HuH-7 (cell line): ENCODE results near the gene TFAP2D.

Source experiments
- DNase-seq: peaks from one replicate; pipeline ENCODE4 v3.0.0; 2011; ENCODE audit warnings: low spot score

Gene TFAP2D

DNA sequence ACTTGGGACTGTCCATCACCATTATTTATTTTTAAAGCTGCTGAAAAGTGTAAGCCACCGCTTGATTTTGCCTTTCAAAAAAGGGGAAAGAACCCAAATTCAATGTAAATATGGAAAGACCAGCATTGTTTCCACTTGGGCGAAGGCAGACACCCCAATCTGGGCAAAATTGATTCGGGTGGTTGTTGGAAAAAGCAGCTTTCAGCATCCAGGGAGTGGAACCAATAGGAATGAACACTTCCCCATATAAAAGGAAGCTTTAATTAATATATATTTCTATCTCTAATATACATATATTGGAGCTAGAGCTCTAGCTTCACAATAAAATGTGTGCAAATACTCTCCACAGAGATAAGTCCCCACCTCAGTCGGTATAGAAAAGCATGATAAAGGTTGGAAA, at the start of gene TFAP2D:
TFAP2D (plus strand) TSS at position 301 of the 400 bp plus-strand sequence. CDS start 530 bp downstream, outside the sequence.
- no peak for DNase-seq

DNA sequence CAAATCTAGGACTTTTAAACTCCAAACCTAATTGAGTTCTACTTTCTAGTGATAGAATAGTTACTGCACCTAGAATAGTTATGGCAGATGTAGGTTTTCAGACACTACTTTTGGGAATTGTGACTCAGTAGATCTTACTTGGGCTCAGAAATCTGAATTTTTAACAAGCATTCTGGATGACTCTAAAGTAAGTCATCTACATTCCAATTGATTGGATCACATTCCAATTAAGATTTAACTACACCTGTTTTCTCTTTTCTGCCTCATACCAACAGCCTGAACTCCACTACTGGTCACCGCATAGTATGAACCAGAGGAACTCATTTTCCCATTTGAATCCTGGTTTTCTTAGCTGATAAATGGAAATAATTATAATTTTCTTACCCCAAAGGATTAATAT, 49.5 kb upstream of the TFAP2D start:
- no peak for DNase-seq

DNA sequence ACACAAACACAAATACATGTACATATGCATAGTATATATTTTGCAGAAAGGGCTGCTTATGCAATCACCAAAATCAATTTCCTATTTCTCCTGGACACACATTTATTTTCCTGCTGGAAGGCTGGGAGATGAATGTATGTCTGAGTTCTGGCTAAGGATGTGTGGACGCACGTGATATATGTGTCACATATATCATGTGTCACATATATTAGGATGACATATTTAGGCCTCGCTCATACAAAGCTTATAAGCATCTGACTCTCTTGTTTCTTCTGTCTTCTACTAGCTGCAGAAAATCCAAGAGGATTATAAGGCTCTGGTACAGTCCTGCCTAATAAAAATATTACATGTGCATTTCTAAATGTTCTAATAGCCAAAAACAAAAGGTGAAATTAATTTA, 47.2 kb upstream of the TFAP2D start:
- DNase-seq = no peak

DNA sequence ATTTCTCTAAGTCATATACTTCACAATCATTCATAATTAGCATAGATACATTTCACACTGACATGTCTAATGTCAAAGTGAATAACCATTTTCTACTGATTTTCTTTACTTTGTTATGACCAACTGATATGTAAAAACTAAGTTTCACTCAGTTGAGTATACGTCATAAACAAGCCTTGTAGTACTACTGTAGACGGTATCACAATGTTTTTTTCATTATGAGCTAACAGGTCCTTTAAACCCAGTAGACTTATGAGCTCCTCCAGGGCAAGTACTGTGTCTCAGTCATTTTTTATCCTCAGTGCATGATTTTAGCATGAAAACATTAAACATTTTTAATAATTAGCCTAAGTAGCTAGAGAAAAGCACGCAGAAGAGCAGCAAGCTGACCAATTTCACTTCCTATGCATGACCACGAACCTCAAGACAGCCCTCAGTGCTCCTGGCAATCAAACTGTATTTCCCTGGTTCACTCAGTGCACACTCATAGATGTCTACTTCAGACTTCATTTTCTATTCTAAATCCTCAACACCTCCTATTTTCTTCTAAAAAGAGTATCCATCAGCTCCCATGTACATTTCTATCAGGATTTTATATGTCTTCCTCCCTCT, 32.0 kb upstream of the TFAP2D start:
- no peak for DNase-seq

DNA sequence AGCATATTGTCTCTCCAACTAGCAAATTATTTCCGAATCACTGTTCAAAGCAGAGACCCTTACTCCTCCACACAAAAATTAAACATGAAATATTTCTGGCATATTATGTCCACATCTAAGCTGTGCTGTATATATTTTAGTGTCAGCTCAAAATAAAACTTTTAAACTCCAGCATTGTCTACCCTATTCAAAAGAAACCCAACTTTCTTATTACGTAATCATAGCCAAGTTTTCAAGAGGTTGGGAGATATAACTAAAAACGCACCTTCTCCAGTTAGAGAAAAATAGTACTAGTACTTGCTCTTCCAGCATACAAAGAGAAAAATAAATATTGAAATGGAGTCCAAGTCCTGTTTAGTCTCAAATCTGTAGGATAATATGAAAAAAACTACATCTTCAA, 24.1 kb upstream of the TFAP2D start:
- DNase-seq = no peak

- no peak for DNase-seq
These were observed 21.4 kb upstream of the TFAP2D start for GRCh38 chr6:50691814-50692495.

- no peak for DNase-seq
These were observed 14.8 kb upstream of the TFAP2D start for GRCh38 chr6:50698546-50698945.

- no peak for DNase-seq
These were observed 14.1 kb upstream of the TFAP2D start for GRCh38 chr6:50699051-50699775.

DNA sequence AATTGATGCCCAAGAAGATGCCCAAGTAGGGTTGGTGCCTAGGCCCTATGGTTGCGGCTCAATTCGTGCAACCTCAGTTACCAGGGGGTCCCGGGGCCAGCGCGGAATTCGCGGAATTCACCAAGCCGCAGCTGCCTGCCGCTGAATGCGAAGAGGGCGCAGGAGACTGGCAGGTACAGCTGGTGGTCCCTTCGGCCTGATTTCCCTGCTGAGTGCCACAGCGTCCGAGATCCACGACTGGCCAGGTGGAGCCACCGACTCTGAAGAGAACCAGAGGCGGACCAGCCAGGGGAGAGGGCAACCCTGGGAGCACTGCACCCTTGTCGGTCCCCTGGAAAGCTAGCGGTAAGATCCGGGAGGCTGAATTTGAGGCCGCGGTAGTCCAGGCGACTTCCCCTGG, 6.8 kb upstream of the TFAP2D start:
- DNase-seq = no peak

GRCh38 chr6:50707191-50707590, 6.1 kb upstream of the TFAP2D start:
- no peak for DNase-seq

- DNase-seq = no peak
These were observed 5.5 kb upstream of the TFAP2D start for GRCh38 chr6:50707652-50708300.

- DNase-seq = no peak
These were observed 4.5 kb upstream of the TFAP2D start for GRCh38 chr6:50708664-50709365.

DNA sequence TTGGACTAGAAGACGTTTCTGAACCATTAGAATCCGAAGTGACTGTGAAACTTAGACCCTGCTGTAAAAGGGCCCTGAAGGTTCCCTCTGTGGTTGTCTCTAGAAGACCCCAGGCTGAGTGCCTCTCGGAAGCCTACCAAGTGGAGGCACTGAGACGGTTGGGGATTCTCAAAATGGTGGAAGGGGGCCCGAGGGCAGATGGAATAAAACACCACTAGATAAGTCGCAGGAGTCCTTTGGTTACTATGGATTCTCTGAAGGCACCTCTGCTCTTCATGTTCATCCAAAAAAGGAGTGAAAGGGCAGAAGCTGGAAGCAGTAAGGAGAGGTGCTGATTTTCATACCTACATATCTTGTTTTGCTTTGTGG, 4.0 kb upstream of the TFAP2D start:
- no peak for DNase-seq

DNA sequence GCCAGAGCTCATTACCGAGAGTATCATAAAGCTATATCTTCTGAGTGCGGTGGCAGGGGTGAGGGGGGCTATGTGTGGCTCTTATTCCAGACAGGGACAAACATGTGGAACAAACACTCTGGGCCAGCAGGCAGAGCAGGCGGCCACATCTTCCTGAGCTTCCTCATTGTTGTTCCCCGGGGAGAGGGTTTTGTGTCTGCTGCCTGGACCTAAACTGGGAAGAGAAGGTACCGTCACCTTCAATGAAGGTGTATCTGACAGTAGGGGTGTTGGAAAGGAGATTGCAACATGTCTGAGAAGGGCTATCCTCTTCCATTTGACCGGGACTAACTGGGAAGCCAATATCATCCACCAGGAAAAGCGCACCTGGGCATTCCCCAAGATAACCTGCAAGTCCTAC, 1.6 kb upstream of the TFAP2D start:
- DNase-seq = no peak

GRCh38 chr6:50712291-50712690, 1.0 kb upstream of the TFAP2D start:
- no peak for DNase-seq

DNA sequence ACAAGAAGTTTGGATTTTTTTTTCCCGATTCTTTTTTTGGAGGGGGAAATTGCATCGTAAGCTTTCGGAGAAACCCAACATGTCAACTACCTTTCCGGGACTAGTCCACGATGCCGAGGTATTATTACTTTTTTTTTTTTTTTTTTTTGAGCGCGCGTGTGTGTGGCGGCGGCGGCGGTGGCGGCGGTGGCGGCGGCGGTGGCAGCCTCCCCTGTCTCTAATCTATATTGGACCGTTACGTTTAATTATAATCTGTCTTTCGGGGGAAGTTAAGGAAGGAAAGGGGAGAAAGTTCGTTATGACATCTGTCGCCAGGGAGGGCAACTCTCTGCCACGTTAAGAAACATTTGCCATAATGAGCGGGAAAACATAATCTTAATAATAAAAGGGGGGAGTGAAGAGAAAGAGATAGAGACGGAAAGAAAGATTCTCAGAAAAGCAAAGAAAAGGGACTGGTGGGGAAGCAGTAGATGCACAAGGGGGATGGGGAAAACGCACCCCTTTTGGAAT, 706 bp downstream of the TFAP2D start:
- no peak for DNase-seq

DNA sequence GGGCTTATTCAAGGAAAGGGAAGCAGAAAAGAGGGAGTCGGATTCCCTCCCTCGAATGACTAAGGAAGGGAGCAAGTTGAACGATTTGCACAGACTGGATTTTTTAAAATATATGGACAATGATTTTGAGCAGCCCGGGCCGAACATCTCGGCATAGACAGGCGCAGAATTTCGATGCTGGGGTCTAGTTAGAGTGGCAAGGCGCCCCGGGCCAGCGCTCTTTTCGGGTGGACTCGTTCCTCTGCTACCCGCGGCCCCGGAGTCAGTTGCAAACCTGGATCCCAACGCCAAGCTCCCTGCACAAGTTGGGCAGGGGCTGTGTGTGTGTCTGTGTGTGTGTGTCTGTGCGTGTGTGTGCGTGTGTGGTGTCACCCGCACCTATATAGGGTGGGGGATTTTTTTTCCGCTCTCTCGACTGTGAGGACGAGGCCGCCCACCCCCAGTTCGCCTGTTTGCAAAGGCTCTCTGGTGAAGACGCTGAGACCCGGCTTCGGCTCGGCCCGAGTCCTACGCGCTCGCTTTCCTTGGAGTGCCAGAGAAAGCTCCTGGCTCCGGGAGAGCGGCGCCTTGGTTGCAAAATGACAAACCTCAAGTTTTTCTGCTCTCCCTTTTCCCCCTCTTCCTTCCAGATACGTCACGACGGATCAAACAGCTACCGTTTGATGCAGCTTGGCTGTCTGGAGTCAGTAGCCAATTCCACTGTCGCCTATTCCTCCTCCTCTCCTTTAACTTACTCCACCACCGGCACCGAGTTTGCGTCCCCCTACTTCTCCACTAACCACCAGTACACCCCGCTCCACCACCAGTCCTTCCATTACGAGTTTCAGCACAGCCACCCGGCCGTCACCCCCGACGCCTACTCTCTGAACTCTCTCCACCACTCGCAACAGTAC, 1.4 kb downstream of the TFAP2D start:
- DNase-seq = no peak

DNA sequence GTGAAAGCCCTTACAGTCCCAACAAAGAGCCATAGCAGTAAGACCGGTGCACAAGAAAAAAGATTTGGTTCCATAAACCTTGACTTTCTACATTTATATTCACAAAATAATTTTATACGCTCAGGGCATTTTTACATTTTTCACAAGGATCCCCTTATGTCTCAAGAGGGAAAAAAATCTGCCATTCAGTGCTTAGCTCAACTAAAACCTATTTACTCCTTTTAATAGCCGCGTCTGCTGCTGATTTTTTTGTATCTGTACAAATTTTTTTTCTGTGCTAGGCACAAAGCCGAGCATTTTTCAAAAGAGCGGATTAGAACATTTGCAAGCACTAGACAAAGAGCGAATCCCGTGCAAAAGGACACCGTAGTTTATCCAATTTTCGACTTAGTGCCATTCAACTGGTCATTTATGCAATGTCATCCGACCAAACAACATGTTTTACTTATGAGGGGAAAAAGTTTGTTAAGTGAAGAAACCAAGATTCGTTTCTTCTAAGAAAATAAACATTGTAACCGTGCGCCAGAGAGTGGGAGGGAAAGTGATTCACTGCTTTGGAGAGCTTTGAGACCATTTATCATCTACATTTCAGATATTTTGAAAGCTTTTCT, 3.7 kb downstream of the TFAP2D start:
- no peak for DNase-seq

- DNase-seq = no peak
These were observed 4.6 kb downstream of the TFAP2D start for GRCh38 chr6:50717734-50718457.

- no peak for DNase-seq
These were observed 5.2 kb downstream of the TFAP2D start for GRCh38 chr6:50718566-50718965.
